Upper lobe of left lung (tissue), 4 donors: Measurements from ENCODE around the gene CDC27.

Source experiments
- POLR2A ChIP-seq, 4 donors: fragments of 450-650 bp; IDR thresholded peaks; one replicate each; pipeline ENCODE4 v1.5.1; 2016 to 2017; ENCODE audit warnings: antibody characterized with exemption in 4 of 4, mild to moderate bottlenecking in 2 of 4
- TF ChIP-seq, protein P1 (sequence below), 6 experiments: fragments of 450-650 bp in 4 of 6; fragments of 200-600 bp in 2 of 6; sonication (generic) in 2 of 6; IDR thresholded peaks; one replicate each; pipeline ENCODE4 v1.5.1; 2016 to 2019; ENCODE audit warnings: antibody characterized with exemption in 6 of 6

DNA sequence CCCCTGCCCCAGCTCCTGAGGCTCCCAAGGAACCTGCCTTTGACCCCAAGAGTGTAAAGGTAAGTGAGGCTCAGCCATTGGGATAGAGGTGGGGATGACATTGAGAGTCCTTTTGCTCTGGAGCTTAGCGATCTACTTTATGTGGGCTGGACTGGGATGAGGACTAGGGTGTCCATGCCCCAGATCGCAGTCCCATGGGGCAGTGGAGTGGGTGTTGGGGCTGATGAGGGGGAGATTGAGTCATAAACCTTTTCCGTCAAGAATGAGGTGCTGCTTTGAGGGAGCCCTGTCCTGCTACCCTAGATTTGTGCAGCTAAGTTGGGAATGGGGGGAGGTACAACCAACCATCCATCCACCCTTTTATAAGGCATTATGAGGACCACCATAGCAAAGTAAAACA is 20.4 kb upstream of the CDC27 start:
- TF ChIP-seq, protein P1, sequence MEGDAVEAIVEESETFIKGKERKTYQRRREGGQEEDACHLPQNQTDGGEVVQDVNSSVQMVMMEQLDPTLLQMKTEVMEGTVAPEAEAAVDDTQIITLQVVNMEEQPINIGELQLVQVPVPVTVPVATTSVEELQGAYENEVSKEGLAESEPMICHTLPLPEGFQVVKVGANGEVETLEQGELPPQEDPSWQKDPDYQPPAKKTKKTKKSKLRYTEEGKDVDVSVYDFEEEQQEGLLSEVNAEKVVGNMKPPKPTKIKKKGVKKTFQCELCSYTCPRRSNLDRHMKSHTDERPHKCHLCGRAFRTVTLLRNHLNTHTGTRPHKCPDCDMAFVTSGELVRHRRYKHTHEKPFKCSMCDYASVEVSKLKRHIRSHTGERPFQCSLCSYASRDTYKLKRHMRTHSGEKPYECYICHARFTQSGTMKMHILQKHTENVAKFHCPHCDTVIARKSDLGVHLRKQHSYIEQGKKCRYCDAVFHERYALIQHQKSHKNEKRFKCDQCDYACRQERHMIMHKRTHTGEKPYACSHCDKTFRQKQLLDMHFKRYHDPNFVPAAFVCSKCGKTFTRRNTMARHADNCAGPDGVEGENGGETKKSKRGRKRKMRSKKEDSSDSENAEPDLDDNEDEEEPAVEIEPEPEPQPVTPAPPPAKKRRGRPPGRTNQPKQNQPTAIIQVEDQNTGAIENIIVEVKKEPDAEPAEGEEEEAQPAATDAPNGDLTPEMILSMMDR (IDR thresholded peaks at IDR 0.05): no peak
- no peak for TF ChIP-seq POLR2A (IDR thresholded peaks at IDR 0.05)
